GM19324 (cell line): ENCODE data around the gene LPAR6.
"Not testable (repeated sequence)": the region's sequence is repeated elsewhere in the genome, so short reads cannot be mapped to it uniquely, and the experiment has no call there.

Source experiments
- ATAC-seq: cut with Tn5 transposase; IDR thresholded peaks from one replicate; pipeline ENCODE4 v1.9.1; 2021; ENCODE audit warnings: mild to moderate bottlenecking, moderate library complexity; ENCODE audit not compliant: unreplicated experiment, low FRiP score

Gene LPAR6, protein sequence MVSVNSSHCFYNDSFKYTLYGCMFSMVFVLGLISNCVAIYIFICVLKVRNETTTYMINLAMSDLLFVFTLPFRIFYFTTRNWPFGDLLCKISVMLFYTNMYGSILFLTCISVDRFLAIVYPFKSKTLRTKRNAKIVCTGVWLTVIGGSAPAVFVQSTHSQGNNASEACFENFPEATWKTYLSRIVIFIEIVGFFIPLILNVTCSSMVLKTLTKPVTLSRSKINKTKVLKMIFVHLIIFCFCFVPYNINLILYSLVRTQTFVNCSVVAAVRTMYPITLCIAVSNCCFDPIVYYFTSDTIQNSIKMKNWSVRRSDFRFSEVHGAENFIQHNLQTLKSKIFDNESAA

DNA sequence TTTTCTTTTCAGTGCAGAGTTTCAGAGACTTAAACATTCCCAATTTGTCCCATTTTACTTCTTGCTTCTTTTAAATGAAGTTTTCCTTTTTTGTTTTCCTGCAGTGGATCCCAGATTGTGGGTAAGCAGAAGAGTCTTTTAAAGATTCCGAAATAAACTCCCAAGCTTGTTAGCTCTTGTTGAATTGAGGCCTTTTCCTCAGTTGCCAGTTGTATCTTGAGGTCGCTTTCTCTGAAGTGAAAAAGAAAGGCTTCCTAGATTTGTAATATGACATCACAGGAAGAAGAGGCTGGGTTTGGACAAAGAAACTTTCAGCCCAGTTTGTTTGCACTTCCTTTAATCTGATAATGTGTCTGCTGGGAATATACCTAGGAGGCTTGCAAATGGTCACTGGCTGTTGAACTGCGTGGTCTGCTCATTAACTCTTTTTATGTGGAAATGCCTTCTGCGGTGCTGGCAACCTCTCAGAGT lies at the start of gene LPAR6:
Gene LPAR6, minus strand, starts transcription at position 233 of the 471 bp plus-strand sequence. CDS start 690 bp downstream, outside the sequence.
- ATAC-seq = no peak

DNA sequence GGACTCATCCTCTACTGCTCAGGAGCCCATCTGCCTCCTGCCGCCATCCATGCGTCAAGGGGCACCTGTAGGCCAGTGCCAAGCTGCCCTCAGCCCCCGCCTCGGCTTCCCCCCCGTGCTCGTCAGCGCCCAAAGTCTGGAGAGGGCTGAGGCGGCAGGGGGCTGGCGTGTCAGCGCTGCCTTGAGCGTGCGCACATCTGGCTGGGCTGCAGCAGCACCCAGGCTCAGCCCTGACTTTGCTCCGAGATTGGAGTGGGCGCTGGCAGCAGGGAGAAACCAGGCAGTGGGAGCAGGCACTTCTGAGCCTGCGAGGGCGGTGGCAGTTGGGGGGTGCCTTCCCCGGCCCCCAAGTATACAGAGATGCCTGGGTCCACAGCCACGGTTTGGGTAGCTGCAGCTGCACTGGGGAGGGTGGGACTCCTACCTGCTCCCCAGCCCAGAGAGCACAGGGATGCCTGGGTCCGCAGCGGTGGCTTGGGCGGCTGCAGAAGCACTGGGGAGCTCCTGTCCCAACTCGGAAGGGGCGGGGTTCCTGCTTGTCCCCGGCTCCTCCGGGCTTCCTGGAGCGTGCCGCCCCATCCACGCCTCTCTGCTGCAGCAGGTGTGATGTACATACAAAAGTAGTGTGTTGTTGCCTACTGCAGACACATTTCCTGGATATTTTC lies 44.8 kb upstream of the LPAR6 start:
- no peak for ATAC-seq

DNA sequence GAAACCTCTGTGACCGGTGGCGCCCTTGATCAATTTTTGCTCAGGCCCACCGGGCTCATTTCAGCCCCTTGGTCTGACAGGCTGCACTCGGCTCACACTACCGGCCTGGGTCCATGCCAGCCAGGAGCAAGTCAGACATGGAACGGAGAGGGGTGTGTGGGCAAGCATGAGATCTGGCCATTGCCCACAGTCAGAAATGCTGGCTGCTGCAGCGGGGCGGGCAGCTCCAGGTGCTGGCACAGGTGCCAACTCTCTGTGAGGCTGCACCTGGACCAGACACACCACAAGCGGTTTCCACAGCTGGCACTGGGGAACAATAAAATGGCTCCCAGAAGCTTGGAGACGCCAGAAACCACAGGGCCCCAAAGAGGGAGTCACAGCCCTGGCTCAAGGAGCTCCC lies 43.6 kb upstream of the LPAR6 start:
- no peak for ATAC-seq

DNA sequence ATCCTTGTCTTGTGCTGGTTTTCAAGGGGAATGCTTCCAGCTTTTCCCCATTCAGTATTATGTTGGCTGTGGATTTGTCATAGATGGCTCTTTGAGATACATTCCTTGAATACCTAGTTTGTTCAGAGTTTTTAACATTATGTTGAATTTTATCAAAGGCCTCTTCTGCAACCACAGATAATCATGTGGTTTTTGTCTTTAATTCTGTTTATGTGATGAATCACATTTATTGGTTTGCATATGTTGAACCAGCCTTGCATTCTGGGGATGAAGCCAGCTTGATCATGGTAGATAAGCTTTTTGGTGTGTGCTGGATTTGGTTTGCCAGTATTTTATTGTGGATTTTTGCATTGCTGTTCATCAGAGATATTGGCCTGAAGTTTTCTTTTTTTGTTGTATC lies 38.3 kb upstream of the LPAR6 start:
- not testable (repeated sequence) for ATAC-seq

DNA sequence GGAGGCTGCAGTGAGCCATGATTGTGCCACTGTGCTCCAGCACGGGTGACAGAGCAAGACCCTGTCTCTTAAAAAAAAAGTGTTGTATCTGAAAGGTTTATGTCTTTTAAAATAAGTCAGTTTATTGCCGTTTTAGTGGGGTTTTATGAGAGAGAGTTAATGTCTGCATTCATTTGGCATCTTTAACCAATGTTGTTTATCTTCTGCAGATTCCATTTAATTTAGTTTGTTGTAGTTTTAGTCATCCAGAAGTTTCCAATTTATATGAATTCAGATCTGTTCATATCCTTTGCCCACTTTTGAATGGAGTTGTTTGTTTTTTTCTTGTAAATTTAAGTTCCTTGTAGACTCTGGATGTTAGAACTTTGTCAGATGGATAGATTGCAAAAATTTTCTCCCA lies 36.7 kb upstream of the LPAR6 start:
- ATAC-seq = no peak

DNA sequence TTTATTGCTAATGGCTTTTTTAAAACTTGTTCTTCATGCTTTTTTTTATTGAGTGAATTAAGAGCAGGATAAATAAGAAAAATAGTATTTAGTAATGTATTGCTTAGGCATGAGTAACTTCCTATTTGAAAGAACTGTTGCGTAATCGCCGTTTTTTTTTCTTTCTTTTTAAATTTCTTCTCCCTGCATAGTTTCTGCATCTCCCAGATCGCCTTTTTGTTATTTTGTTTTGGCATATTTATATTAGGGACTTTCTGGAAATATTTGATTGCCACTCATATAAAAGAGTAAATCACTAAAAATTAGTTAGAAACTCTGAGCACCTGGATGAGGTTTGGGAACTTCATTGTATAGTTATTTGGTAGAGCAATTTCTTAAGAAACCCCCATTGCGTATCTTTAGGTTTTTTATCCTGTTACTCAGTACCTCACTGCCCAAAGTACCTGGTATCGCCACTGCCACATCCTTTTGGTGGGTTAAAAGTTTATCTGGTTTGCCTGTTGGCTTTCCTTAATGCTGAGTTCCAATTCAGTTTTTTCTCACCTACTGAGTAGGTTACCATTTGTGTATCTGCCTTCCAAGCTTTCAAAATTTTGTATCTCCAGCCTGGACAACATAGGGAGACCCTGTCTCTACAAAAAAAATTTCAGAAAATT lies 36.2 kb upstream of the LPAR6 start:
- ATAC-seq = no peak

DNA sequence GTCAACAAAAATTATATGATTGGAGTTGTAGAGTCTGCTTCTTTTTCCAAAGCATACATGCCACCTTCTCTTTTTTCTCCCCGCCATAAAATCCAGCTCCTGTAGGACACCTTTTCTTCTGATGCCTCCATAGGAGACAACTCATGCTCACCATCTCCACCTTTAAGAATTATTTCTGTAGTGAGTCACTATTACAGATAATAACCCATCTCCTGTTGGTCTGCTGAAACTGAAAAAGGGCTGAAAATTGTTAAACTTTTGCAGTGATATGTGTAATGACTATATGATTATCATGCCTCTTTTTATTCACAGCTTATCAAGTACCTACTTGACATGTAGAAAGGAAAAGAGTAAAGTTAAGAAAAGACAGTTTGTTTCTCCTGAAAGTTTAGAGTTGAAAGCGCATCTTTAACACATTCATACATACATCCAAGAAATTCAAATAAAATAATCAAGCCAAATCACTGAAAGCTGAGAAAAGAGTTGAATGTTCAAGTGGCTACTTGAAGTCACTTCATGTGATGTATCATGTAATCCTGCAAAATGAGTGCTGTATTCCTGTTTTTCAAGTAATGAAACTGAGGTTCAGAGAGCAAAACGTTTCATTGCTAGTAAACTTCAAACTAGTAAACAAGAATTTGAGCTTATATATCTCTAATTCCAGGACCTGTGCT lies 35.5 kb upstream of the LPAR6 start:
- ATAC-seq = no peak

DNA sequence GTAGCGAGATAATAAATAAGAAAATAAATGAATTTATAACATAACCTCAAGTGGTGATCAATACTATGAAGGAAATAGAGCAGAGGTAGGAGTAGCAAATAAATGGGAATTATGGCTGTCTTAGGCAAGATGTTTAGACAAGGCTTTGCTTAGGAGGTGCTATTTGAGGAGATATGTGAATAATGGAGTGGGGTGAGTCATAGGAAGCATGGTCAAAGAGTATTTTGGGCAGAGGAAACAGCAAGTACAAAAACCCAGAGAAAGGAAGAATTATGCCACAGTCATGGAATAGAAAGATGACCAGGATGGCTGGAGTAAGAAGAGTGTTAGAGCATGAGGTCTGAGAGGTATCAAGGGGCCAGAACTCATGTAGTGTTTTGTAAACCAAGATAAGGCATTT lies 33.6 kb upstream of the LPAR6 start:
- ATAC-seq = no peak

DNA sequence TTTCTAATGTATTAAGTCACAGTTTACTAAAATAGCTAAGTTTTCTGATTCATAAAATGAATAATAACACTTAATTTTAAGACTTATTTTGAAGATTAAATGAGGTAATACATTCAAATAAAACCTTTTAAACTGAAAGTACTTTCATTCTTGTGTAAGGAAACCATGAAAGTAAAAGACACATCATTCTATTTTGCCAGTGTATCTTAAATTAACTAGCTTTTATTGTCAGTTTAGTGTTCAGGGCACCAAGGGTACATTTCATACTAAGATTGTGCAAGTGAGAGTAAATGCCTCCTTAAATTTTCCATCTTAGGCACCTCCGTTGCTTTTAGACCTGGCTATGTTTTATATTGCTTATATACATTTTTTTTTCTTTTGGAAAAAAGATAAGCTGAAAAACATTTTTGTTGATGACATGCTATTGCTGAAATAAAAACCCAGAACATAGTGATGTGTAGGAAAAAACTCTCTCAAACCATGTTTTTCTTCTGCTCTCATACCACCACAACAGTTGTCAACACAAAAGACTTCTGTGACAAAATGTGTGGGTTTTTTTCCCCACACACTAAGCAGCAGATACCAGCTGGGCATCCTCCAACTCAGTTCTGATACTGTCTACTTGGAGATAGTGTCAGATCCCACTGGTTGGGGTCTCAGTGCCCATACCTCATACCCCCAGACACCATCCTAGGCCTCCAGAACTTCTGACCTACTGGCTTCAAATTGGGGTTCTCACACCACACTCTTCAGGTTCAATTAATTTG lies 30.7 kb upstream of the LPAR6 start:
- ATAC-seq = no peak

DNA sequence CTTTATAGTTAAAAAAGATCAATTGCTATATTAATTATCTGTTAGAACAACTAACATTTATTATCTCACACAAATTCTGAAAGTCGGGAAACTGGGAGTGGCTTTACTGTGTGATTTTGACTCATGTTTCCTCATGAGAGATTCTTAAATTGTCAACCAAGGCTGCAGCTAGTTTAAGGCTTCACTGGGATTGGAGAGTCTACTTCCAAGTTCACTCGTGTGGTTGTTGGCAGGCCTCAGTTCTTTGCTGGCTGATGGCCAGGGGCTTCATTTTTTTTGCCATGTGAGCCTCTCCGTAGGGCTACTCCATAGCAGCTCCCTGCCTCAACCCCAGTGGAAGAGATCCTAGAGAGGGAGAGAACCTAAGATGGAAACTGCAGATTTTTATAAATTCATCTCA lies 24.5 kb upstream of the LPAR6 start:
- no peak for ATAC-seq

DNA sequence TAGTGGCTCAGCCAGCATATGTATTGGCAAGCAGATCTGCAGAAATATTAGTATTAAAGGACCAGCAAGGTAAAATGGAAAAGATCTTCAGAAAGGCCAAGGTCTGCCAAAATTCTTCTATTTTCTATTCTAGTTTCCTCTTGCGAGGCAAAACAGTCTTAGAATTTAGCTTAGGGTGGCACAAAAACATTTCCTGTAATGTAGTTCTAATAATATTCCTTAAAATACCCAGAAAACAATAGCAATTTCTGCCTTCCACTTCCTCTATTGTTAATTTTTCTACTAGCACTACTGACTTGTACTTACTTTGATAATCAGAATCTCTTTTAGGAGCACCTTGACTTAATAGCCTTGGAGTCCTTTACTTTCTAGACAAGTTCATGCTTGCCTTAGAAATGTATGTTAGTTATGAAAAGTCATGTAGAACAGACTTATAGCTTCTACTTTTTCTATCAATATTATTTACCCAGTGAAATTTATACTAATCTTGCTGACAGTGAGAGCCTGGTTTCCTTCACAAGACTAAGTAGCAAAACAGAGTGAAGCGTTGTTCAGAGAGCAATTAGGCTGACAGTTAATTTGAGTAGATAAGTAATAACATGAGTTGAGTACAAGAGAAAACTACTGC lies 23.9 kb upstream of the LPAR6 start:
- ATAC-seq = no peak

DNA sequence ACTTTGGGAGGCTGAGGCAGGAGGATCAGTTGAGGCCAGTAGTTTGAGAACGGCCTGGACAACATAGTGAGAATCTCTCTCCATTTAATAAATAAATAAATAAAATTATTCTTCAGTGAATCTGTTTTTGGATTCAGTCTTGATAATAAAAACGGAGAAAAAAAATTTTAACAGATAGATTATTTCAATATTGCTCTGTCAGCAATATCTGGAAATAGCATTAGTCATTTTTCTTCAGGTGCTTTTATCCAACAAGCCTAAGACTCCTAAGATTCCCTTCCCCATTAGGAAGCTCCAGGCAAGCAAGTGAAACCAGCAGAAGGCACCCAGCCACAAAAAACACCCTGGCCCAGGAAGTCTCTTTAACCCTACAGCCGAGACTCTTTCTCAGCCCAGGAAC lies 21.3 kb upstream of the LPAR6 start:
- no peak for ATAC-seq

DNA sequence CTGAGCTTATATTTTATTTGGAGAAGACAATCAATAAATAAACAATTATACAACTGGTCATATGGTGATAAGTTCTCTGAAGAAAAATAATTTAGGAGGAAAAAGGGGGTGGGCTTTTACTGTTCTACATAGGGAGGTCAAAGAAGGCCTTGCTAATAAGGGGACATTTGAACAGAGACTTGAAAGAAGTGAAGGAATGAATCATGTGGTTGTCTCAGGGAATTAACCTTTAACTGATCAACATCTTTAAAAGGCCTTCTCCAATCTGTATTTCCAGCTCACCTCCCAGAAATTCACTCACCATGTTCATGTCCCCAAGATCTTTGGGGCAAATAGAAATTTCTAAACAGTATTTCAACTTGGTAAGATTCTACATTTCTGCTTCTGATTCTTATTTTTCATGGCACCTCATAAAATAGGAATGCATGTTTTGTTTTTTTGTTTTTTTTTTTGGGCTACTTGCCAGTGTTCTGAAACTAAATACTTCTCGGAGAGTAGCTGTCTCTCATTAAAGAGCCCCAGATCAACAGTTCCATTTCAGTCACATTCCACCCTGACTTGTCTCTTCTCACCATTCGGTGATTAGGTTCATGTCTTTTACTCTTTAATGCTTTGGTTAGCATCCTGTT lies 19.2 kb upstream of the LPAR6 start:
- no peak for ATAC-seq

DNA sequence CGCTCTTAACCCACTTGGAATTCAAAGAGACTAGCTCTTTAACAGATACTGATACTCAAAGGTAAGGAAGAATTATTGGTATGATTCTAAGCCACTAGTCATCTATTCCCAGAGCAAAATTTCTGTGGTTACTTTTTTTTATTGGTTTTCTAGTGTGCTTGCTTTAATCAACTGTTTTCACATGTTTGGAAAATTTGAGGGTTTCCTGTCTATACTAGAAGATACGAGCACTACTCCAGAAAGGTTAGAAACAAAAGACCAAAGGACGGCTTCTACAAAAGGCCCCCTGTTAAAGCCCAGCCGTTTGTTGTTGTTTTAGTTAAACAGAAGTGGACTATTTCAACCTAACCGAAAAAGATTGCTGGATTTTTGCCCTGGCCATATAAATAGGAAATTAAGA lies 18.5 kb upstream of the LPAR6 start:
- ATAC-seq = no peak

DNA sequence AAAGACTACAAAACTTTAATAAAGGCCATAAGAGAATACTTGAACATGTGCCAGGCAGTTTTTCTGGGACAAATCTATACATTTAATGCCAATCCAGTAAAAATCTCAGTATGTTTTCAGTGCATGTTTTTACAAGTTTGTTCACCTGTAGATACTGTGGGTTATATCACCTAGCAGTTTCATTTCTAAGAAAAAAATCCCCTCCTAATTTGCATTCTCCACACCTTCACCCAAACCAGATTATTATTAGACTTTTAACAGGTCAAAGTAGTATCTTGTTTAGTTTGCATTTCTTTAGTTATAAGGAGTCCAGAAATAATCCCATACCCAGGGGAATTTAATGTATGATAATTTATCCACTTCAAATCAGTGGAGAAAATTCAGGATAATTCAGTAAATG lies 17.0 kb upstream of the LPAR6 start:
- peak; percentile 48 for ATAC-seq

DNA sequence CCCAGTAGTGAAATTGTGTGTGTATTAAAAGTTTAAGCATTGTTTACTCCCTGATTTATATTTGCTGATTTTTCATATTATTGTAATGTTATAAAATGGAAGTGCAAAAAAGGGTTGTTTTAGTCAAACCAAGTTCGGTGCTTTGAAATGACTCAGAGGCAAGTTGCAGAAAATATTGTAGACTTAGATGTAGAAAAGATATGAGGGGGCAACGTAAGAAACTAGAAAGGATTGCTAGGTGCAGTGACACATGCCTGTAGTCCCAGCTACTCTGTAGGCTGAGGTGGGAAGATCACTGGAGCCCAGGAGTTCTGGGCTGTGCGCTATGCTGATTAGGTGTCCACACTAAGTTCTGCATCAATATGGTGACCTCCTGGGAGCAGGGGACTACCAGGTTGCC lies 16.1 kb upstream of the LPAR6 start:
- ATAC-seq = no peak

DNA sequence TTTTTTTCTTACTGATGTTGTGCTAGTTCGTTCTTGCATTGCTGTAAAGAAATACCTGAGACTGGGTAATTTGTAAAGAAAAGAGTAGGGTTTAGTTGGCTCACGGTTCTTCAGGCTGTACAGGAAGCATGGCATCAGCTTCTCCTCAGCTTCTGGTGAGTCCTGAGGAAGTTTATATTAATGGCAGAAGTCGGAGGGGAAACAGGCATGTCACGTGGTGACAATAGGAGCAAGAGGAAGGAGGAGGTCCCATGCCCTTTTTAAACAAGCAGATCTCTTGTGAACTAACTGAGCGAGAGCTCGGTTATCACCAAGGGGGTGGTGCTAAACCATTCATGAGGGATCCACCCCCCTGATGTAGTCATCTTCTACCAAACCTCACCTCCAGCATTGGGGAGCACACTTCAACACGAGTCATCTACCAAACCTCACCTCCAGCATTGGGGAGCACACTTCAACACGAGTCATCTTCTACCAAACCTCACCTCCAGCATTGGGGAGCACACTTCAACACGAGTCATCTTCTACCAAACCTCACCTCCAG lies 13.9 kb upstream of the LPAR6 start:
- ATAC-seq = not testable (repeated sequence)

DNA sequence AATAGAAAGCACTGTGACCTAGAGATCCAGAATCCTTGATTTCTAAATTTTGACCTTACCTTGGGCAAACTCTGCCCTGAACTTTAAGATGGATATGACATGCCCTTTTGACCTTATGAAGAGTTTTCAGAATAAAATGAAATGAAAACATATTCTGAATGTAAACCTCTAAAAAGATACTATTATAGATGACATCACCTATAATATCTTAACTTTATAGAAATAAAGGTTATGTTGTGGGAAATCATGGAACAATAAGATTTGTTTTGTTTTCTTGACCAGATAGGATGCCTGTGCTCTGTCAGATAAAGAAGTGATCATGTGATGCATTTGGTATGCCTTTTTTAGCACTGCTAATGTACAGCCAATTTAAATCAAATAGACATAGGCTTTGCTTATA lies 13.1 kb upstream of the LPAR6 start:
- ATAC-seq = no peak

DNA sequence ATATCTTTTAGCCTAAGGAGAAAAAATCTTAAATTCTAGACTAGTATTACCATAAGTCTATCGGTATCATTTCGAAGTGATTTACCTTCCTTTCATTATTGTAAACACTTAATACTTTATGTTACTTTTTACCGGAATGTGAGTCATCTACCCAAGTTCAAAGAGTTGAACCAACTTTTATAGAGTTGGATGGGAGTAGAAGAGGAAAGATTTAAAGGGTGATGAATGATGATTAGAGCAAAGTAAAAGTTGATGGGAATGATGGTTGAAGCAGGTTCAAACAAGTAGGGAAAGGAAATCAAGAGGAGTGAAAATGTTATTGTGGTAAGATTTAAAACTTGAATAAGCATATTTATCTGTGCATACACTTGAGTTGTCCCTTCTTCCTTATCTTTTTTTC lies 11.3 kb upstream of the LPAR6 start:
- ATAC-seq = no peak
